GM10266 (cell line): Measurements from ENCODE around the gene GTF3C4.

ENCODE experiments used
- DNase-seq: peaks from one replicate; pipeline ENCODE4 v3.0.0; 2012; ENCODE audit errors: extremely low spot score
- TF ChIP-seq, protein P1 (sequence below): IDR thresholded peaks from 2 replicates; pipeline ENCODE4 v1.5.1; 2012; ENCODE audit warnings: mild to moderate bottlenecking, low read depth; ENCODE audit not compliant: control insufficient read depth, insufficient read depth; ENCODE audit errors: missing control alignments

Gene GTF3C4

DNA sequence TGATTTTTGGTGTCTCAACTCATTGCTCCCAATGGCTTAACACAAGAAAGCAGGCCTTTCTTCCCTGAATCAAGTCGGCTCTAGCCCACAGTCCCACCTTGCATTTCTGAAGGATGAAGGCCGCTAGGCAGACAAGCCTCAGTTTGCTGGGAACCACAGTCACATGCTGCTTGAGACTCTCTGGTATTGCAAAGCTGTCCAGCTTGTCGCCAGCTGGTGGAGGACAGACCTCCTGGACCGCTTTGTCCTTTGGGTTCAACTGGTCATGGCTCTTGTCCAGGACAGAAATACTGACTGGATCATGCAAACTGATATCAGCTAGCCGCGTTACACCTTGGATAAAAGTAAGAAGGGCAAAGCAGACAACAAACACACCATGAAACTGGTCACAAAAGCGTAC is 23.5 kb upstream of the GTF3C4 start:
- TF ChIP-seq, protein P1, sequence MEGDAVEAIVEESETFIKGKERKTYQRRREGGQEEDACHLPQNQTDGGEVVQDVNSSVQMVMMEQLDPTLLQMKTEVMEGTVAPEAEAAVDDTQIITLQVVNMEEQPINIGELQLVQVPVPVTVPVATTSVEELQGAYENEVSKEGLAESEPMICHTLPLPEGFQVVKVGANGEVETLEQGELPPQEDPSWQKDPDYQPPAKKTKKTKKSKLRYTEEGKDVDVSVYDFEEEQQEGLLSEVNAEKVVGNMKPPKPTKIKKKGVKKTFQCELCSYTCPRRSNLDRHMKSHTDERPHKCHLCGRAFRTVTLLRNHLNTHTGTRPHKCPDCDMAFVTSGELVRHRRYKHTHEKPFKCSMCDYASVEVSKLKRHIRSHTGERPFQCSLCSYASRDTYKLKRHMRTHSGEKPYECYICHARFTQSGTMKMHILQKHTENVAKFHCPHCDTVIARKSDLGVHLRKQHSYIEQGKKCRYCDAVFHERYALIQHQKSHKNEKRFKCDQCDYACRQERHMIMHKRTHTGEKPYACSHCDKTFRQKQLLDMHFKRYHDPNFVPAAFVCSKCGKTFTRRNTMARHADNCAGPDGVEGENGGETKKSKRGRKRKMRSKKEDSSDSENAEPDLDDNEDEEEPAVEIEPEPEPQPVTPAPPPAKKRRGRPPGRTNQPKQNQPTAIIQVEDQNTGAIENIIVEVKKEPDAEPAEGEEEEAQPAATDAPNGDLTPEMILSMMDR, result no peak
- DNase-seq, result no peak

DNA sequence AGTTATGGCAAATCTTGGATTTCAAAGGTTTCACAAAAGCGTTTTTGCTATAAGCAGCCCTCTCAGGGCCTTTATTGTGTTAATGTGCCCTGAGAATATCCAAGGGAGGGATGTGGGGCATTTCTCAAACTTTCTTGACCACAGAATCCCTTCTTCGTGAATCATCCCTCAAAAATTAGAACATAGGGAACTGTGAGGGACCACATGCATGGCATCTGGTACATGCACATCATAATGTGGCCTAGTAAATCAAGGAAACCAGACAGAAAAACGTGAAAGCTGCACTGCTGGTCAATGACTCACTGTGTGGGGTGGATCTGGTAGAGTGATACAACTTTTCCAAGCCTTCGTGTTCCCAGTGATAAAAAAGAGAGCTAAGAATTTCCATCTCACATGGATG is 22.9 kb upstream of the GTF3C4 start:
- TF ChIP-seq, protein P1, result no peak
- no peak for DNase-seq

DNA sequence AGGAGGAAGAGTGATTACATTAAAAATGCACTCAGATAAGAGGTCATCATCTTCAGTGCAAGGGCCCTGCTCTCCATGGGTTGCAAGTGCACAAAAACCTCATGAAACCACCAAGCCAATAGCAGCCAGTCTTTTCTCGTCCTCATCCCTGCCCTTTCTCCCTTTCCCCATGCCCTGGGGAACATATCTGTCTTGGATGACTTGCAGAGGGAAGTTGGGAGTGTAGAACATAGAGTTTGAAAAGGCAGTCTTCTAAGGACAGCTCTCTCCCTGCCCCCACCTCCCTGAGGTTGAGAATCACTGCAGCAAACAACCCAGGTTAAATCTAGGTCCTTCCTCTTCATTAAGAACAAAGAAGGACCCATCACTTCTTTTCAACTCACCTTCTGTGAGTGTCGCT is 22.5 kb upstream of the GTF3C4 start:
- no peak for DNase-seq
- TF ChIP-seq, protein P1, result no peak

DNA sequence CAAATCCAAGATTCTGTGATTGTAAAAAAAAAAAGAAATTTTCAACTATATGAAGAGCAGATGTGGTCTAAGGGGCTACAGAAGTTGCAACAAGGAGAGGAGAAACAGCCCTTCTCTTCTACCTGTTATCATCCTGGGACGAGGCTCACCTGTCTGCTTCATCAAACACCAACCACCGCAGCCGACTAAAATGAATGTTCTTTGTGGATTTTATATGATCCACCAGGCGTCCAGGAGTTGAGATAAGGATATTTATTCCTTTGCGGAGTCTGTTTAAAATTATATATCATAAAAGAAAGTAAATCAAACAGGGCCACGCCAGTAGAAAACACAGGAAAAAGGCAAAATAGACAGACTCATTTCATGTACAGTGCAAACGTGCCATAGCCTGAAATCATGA is 22.0 kb upstream of the GTF3C4 start:
- no peak for DNase-seq
- TF ChIP-seq, protein P1, result no peak

DNA sequence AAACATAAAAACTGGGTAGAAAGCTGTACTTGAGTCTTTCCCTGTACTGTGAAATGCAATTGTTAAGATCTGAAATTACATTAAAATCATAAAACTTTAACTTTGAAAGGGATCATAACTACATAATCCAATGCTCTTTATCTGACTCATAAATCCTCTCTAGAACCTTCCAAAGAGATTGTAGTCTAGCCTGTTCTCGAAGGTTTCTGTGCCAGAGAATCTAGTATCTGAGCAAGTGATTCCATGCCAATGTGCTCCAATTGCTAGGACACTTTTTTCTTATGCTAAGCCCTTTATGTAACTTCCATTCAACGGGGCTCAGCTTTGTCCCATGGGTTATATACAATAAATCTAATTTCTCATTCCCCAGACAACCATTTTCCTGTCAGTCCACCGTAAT is 21.6 kb upstream of the GTF3C4 start:
- DNase-seq, result no peak
- TF ChIP-seq, protein P1, result no peak

DNA sequence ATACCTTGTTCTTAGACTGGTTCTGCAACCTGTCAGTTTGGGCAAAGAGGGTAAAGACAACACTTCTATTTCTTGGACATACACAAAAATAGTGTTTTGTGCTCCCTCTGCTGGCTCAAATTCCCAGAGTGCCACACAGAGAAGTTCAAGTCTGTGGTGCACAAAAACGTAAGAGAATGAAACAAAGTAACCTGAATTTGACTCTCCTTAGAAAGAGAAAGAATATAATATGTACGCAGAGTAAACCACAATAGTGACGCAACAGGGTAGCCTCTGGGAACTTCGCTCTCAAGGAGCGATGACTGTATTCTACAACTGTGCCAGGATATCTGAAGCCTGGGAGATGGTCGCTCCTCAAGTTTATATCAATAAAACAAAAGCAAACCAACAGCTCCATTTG is 19.0 kb upstream of the GTF3C4 start:
- no peak for DNase-seq
- TF ChIP-seq, protein P1, result peak; percentile 15

DNA sequence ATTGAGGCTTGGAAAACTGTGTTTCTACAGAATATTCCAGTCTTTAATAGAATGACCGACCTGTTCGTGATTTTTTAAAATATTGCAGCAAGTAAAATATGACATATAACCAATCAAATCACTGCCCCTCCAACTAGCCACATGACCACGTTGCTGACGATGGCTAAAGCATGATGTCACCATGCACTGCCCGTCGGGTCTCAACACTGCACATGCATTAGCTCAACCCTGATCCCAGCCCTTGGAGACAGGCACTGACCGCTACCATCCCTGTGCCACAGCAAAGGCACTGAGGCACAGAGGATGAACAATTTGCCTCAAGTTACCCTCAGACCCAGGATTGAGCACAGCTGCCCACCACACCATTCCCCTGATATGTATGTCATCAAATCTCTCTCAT is 14.0 kb upstream of the GTF3C4 start:
- no peak for DNase-seq
- TF ChIP-seq, protein P1, result no peak
